ENCODE measurements around the gene C11orf52.

DNA sequence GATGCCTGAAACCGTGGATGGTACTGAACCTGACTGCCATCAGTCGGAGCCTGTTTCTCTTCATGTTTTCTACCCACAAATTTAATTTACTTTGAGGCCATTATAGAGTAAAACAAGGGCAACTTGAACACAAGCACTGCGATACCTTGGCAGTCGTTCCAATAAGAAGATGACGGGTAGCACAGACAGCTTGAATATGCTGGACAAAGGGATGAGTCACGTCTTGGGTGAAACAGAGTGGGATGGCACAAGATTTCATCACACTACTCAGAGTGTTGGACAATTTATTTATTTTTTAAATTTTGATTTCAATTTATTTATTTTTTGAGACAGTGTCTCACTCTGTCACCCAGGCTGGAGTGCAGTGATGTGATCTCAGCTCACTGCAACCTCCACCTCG is 24.1 kb downstream of the C11orf52 start:
- no peak for TF ChIP-seq CTCF (IDR thresholded peaks at IDR 0.05)
- TF ChIP-seq POLR2A (IDR thresholded peaks at IDR 0.05): no peak

Measured in lower leg skin (tissue), 3 donors.